CD4-positive, alpha-beta memory T cell (primary cell): Measurements from ENCODE around the gene FNDC3B. TPM values are rescaled to one million over a fixed set of nuclear protein-coding genes. Genes with fewer than 3 reads are reported as not detected.

Experiments
- CTCF ChIA-PET: fragments of 350-600 bp; sonication (Branson Sonifier 250); formaldehyde crosslinking; loops from one replicate; lab custom pipeline; 2021; ENCODE audit warnings: inconsistent platforms; ENCODE audit not compliant: partially characterized antibody; lab: Charles Lee
- POLR2A ChIA-PET: fragments of 350-600 bp; sonication (Branson Sonifier 250); formaldehyde crosslinking; loops from one replicate; lab custom pipeline; 2021; ENCODE audit not compliant: partially characterized antibody; lab: Charles Lee
- DNase-seq, 5 donors: peaks; one replicate each; pipeline versions ENCODE4 v3.0.0 to v3.0.0-alpha.2; 2020 to 2022; ENCODE audit warnings: mixed read lengths in 1 of 5
- H3K27ac ChIP-seq: one replicate; pipeline ENCODE4 v1.7.0; 2013; ENCODE audit warnings: low read depth, low read length
- H3K27me3 ChIP-seq: 2 replicates; pipeline ENCODE4 v1.7.0; 2013; ENCODE audit warnings: mild to moderate bottlenecking, low read length, moderate library complexity; ENCODE audit not compliant: insufficient read depth
- H3K36me3 ChIP-seq: 2 replicates; pipeline ENCODE4 v1.7.0; 2013; ENCODE audit warnings: mild to moderate bottlenecking, low read length, moderate library complexity; ENCODE audit not compliant: insufficient read depth
- H3K4me1 ChIP-seq: 2 replicates; pipeline ENCODE4 v1.7.0; 2013; ENCODE audit warnings: mild to moderate bottlenecking, low read length, moderate library complexity; ENCODE audit not compliant: insufficient read depth
- H3K4me3 ChIP-seq, 2 donors: one replicate each; pipeline ENCODE4 v1.7.0; 2013; ENCODE audit warnings: low read length in 2 of 2, mild to moderate bottlenecking in 1 of 2
- H3K9me3 ChIP-seq, 2 donors: one replicate each; pipeline ENCODE4 v1.7.0; 2013; ENCODE audit warnings: low read length in 2 of 2, control low read depth in 1 of 2; ENCODE audit not compliant: control insufficient read depth in 1 of 2
- H3K27ac Mint-ChIP-seq, 7 donors: one replicate each; pipeline ENCODE4 v1.8.0; 2020 to 2021; ENCODE audit warnings: mixed read lengths in 7 of 7, mild to moderate bottlenecking in 6 of 7, inconsistent platforms in 3 of 7, moderate library complexity in 3 of 7
- H3K27me3 Mint-ChIP-seq, 2 donors: one replicate each; pipeline ENCODE4 v1.8.0; 2020 to 2021; ENCODE audit warnings: mixed read lengths in 2 of 2
- H3K36me3 Mint-ChIP-seq, 2 donors: one replicate each; pipeline ENCODE4 v1.8.0; 2020 to 2021; ENCODE audit warnings: mixed read lengths in 2 of 2, inconsistent platforms in 1 of 2, mild to moderate bottlenecking in 1 of 2
- H3K4me1 Mint-ChIP-seq, 4 donors: one replicate each; pipeline ENCODE4 v1.8.0; 2020 to 2021; ENCODE audit warnings: mixed read lengths in 4 of 4, mild to moderate bottlenecking in 1 of 4
- H3K4me3 Mint-ChIP-seq, 8 donors: one replicate each; pipeline ENCODE4 v1.8.0; 2020 to 2021; ENCODE audit warnings: mixed read lengths in 8 of 8, mild to moderate bottlenecking in 7 of 8, moderate library complexity in 6 of 8, inconsistent platforms in 3 of 8
- H3K9me3 Mint-ChIP-seq, 8 donors: one replicate each; pipeline ENCODE4 v1.8.0; 2020 to 2021; ENCODE audit warnings: mixed read lengths in 8 of 8, mild to moderate bottlenecking in 5 of 8, inconsistent platforms in 3 of 8, moderate library complexity in 1 of 8
- intact Hi-C: fragments of 100-400 bp; cut with micrococcal nuclease; formaldehyde crosslinking; loops from one replicate; pipeline ENCODE4 v1.15.1; 2023
- polyA plus RNA-seq, 2 donors: library from polyadenylated mRNA; unstranded; fragments of 300-500 nt; fragmentation: Illumina TruSeq; gene quantifications; one replicate each; pipeline ENCODE4 v1.2.3, GENCODE V29; 2021
- total RNA-seq, 2 experiments: library from RNA; stranded (reverse); gene quantifications; one replicate each; pipeline ENCODE4 v1.2.3, GENCODE V29; 2021

FNDC3B gene
- total and polyA plus RNA-seq, 4 experiments from 2014 or later, result 10.9 to 18.2 (median 14.8) TPM

DNA sequence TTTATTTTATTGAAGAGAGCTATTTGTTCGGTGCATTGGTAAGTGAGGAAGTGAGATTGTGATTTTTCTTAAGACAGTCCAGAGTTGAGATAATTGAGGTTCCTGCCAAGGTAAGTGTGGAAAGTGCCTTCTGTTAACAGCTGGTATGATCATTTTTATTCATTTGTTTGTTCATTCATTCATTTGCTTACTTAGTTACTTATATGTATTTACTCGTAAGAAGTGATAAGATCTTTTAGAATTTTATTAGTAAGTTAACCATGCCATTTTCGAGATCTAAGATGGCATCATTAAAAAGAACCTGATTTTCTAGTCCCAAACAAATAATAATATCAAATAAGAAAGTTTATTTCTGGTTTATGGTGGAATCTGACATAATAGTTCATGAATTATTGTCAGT is 258.9 kb downstream of the FNDC3B start:
- Histone ChIP-seq H3K27ac (no peak overlapping the region), H3K36me3 (no peaks in the 10 kb centered on the region), H3K4me1 (no peaks in the 10 kb centered on the region), H3K9me3 (no peaks in the 10 kb centered on the region), H3K4me3 (no peak overlapping the region), H3K27me3 (no peaks in the 10 kb centered on the region)
- Mint-ChIP-seq H3K27ac (peak overlapping the region in 1 of 7 donors; percentile 23), H3K4me3 (no peak overlapping the region), H3K9me3 (peaks cover 0 to 2% (median 0%) of the 10 kb centered on the region in 8 donors), H3K4me1 (peaks cover 0 to 2% (median 0%) of the 10 kb centered on the region in 4 donors), H3K27me3 (no peaks in the 10 kb centered on the region), H3K36me3 (peaks cover 55 to 57% of the 10 kb centered on the region in 2 donors)
- intact Hi-C loops, result no loop called here
- DNase-seq, result no peak
- POLR2A ChIA-PET, result no interaction called here
- CTCF ChIA-PET, result no interaction called here

- Mint-ChIP-seq H3K4me1 (peaks cover 0 to under 1% (median 0%) of the 10 kb centered on the region in 4 donors), H3K27ac (no peak overlapping the region), H3K36me3 (peaks cover 45 to 53% of the 10 kb centered on the region in 2 donors), H3K9me3 (no peaks in the 10 kb centered on the region), H3K4me3 (no peak overlapping the region), H3K27me3 (no peaks in the 10 kb centered on the region)
- Histone ChIP-seq H3K36me3 (no peaks in the 10 kb centered on the region), H3K4me1 (no peaks in the 10 kb centered on the region), H3K4me3 (no peak overlapping the region), H3K9me3 (no peaks in the 10 kb centered on the region), H3K27ac (no peak overlapping the region), H3K27me3 (no peaks in the 10 kb centered on the region)
- POLR2A ChIA-PET, result no interaction called here
- no peak for DNase-seq
- CTCF ChIA-PET, result interaction anchor here (0.9 to 1.2 kb wide), 4 partner anchors 13 to 266 kb away, joined by 3 to 5 read pairs (median 4); no protein-coding TSS in a partner anchor
- intact Hi-C loops, result no loop called here
Measured at GRCh38 chr3:172300187-172300586, 260.8 kb downstream of the FNDC3B start.

DNA sequence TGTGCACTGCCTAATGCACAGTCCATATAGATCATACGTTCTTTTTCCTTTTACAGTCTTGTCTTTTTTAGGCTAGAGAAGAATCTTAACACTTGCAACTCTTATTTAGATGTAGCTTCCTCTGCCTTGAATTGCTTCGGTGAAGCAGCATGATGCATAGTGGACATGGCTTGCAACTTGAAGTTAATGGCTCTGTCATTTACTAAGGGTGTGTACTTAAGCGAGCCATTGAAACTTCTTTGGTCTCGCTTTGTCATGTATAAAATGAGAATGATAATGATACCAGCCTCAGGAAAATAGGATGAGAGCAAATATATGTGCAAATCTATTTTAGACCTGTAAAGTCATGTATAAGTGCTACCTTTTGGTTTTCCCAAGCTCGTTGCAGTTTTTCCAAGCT is 261.5 kb downstream of the FNDC3B start:
- ChIA-PET CTCF (interaction anchor here (1.0 kb wide), 1 partner anchor 32 kb away, joined by 5 read pairs; no protein-coding TSS in a partner anchor), POLR2A (no interaction called here)
- Mint-ChIP-seq H3K27ac (no peak overlapping the region), H3K4me1 (peaks cover 0 to 1% (median 0%) of the 10 kb centered on the region in 4 donors), H3K9me3 (no peaks in the 10 kb centered on the region), H3K4me3 (no peak overlapping the region), H3K36me3 (peaks cover 43 to 51% of the 10 kb centered on the region in 2 donors), H3K27me3 (no peaks in the 10 kb centered on the region)
- no peak overlapping the region for H3K27ac ChIP-seq
- H3K27me3 ChIP-seq, result no peaks in the 10 kb centered on the region
- DNase-seq, result no peak
- intact Hi-C loops, result no loop called here
- no peaks in the 10 kb centered on the region for H3K36me3 ChIP-seq
- no peaks in the 10 kb centered on the region for H3K4me1 ChIP-seq
- no peak overlapping the region for H3K4me3 ChIP-seq
- H3K9me3 ChIP-seq, result no peaks in the 10 kb centered on the region

GRCh38 chr3:172302203-172302602 is 262.8 kb downstream of the FNDC3B start:
- Histone ChIP-seq H3K36me3 (peaks cover 4% of the 10 kb centered on the region), H3K27me3 (no peaks in the 10 kb centered on the region), H3K4me1 (no peaks in the 10 kb centered on the region), H3K27ac (no peak overlapping the region), H3K9me3 (no peaks in the 10 kb centered on the region), H3K4me3 (no peak overlapping the region)
- H3K36me3 Mint-ChIP-seq, result peaks cover 35 to 46% of the 10 kb centered on the region in 2 donors
- intact Hi-C loops, result no loop called here
- no peak for DNase-seq
- H3K4me1 Mint-ChIP-seq, result peaks cover 0 to 1% (median 0%) of the 10 kb centered on the region in 4 donors
- CTCF ChIA-PET, result interaction anchor here (1.1 kb wide), 1 partner anchor 267 kb away, joined by 4 read pairs; no protein-coding TSS in a partner anchor
- no peak overlapping the region for H3K4me3 Mint-ChIP-seq
- no peaks in the 10 kb centered on the region for H3K27me3 Mint-ChIP-seq
- no peak overlapping the region for H3K27ac Mint-ChIP-seq
- no peaks in the 10 kb centered on the region for H3K9me3 Mint-ChIP-seq
- POLR2A ChIA-PET, result no interaction called here

DNA sequence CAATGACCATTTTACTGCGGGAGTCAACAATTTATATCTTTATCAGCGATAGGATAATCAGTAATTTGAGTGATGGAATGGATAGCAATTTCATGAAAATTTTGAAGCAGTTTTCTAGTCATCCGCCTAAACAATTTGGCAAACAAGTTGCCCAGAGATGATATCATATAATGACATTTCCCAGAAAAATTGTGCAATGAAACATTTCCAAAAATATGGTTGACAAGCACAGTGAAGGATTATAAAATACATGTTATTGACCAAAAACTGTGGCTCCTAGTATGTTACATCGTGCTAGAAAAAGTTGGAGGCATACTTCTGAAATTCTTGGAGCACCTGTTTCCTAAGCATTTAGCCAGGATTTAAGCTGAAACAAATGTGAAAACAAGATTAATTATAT is 263.8 kb downstream of the FNDC3B start:
- Histone ChIP-seq H3K4me3 (no peak overlapping the region), H3K36me3 (peaks cover 7% of the 10 kb centered on the region), H3K27ac (no peak overlapping the region), H3K9me3 (no peaks in the 10 kb centered on the region), H3K27me3 (no peaks in the 10 kb centered on the region), H3K4me1 (no peaks in the 10 kb centered on the region)
- H3K36me3 Mint-ChIP-seq, result peaks cover 39 to 54% of the 10 kb centered on the region in 2 donors
- H3K27me3 Mint-ChIP-seq, result no peaks in the 10 kb centered on the region
- peaks cover 0 to 1% (median 0%) of the 10 kb centered on the region in 4 donors for H3K4me1 Mint-ChIP-seq
- intact Hi-C loops, result no loop called here
- H3K4me3 Mint-ChIP-seq, result no peak overlapping the region
- CTCF ChIA-PET, result no interaction called here
- POLR2A ChIA-PET, result no interaction called here
- no peak overlapping the region for H3K27ac Mint-ChIP-seq
- no peak for DNase-seq
- no peaks in the 10 kb centered on the region for H3K9me3 Mint-ChIP-seq

- Mint-ChIP-seq H3K4me3 (no peak overlapping the region), H3K4me1 (peaks cover 0 to 1% (median 0%) of the 10 kb centered on the region in 4 donors), H3K36me3 (peaks cover 41 to 56% of the 10 kb centered on the region in 2 donors), H3K9me3 (no peaks in the 10 kb centered on the region), H3K27me3 (no peaks in the 10 kb centered on the region), H3K27ac (no peak overlapping the region)
- no peaks in the 10 kb centered on the region for H3K9me3 ChIP-seq
- intact Hi-C loops, result no loop called here
- H3K4me3 ChIP-seq, result no peak overlapping the region
- peaks cover 7% of the 10 kb centered on the region for H3K36me3 ChIP-seq
- no peaks in the 10 kb centered on the region for H3K27me3 ChIP-seq
- no peak for DNase-seq
- ChIA-PET POLR2A (no interaction called here), CTCF (no interaction called here)
- no peaks in the 10 kb centered on the region for H3K4me1 ChIP-seq
- H3K27ac ChIP-seq, result no peak overlapping the region
Measured at GRCh38 chr3:172303941-172304558, 264.7 kb downstream of the FNDC3B start.

- ChIA-PET POLR2A (no interaction called here), CTCF (no interaction called here)
- Mint-ChIP-seq H3K27me3 (no peaks in the 10 kb centered on the region), H3K4me3 (no peak overlapping the region), H3K4me1 (peaks cover 0 to 1% (median 0%) of the 10 kb centered on the region in 4 donors), H3K27ac (peak overlapping the region in 1 of 7 donors; percentile 66), H3K36me3 (peaks cover 47 to 57% of the 10 kb centered on the region in 2 donors), H3K9me3 (no peaks in the 10 kb centered on the region)
- no peak for DNase-seq
- no peaks in the 10 kb centered on the region for H3K4me1 ChIP-seq
- H3K27me3 ChIP-seq, result no peaks in the 10 kb centered on the region
- intact Hi-C loops, result no loop called here
- H3K27ac ChIP-seq, result no peak overlapping the region
- peaks cover 9% of the 10 kb centered on the region for H3K36me3 ChIP-seq
- H3K9me3 ChIP-seq, result no peaks in the 10 kb centered on the region
- H3K4me3 ChIP-seq, result no peak overlapping the region
Measured at GRCh38 chr3:172305552-172305951, 266.2 kb downstream of the FNDC3B start.
